Mesenchymal stem cell (in vitro differentiated cells and primary cell): Measurements from ENCODE around the gene PAK4.
A peak's percentile ranks its signal among the peaks of the same experiment; 100 is the strongest.

Source experiments
- DNase-seq: peaks from one replicate; pipeline ENCODE4 v3.0.0-alpha.2; 2013
- H2AFZ ChIP-seq: one replicate; pipeline ENCODE4 v1.6.1; 2013; ENCODE audit warnings: low read depth, mild to moderate bottlenecking, control low read depth, inconsistent platforms, low read length, moderate library complexity
- H2AK5ac ChIP-seq: 2 replicates; pipeline ENCODE4 v1.6.1; 2013; ENCODE audit warnings: low read length, moderate library complexity, mild to moderate bottlenecking, inconsistent platforms; ENCODE audit not compliant: severe bottlenecking
- H2BK120ac ChIP-seq: one replicate; pipeline ENCODE4 v1.6.1; 2013; ENCODE audit warnings: low read depth, mild to moderate bottlenecking, inconsistent platforms, low read length, moderate library complexity
- H2BK12ac ChIP-seq, 2 experiments: one replicate each; pipeline ENCODE4 v1.6.1; 2013; ENCODE audit warnings: inconsistent platforms in 2 of 2, low read length in 2 of 2, mild to moderate bottlenecking in 2 of 2, moderate library complexity in 2 of 2, control low read depth in 1 of 2
- H2BK15ac ChIP-seq: one replicate; pipeline ENCODE4 v1.6.1; 2013; ENCODE audit warnings: mild to moderate bottlenecking, low read depth, inconsistent platforms; ENCODE audit not compliant: poor library complexity, severe bottlenecking
- H2BK5ac ChIP-seq: 2 replicates; pipeline ENCODE4 v1.6.1; 2013; ENCODE audit warnings: low read depth, mild to moderate bottlenecking, low read length, control low read depth, inconsistent platforms; ENCODE audit not compliant: poor library complexity, severe bottlenecking
- H3K14ac ChIP-seq, 2 experiments: one replicate each; pipeline ENCODE4 v1.6.1; 2013; ENCODE audit warnings: inconsistent platforms in 2 of 2, low read length in 2 of 2, control low read depth in 1 of 2, mild to moderate bottlenecking in 1 of 2, moderate library complexity in 1 of 2
- H3K18ac ChIP-seq, 2 experiments: one replicate each; pipeline ENCODE4 v1.6.1; 2013; ENCODE audit warnings: inconsistent platforms in 2 of 2, low read length in 2 of 2, control low read depth in 1 of 2, low read depth in 1 of 2, mild to moderate bottlenecking in 1 of 2
- H3K23ac ChIP-seq, 2 experiments: one replicate each; pipeline ENCODE4 v1.6.1; 2013; ENCODE audit warnings: inconsistent platforms in 2 of 2, low read length in 2 of 2, mild to moderate bottlenecking in 2 of 2, moderate library complexity in 2 of 2, control low read depth in 1 of 2
- H3K27ac ChIP-seq: 2 replicates; pipeline ENCODE4 v1.5.1; 2013; ENCODE audit warnings: mild to moderate bottlenecking, moderate library complexity, low read length, control low read depth, inconsistent platforms; ENCODE audit not compliant: poor library complexity, severe bottlenecking
- H3K27me3 ChIP-seq, 2 experiments: 2 replicates each; pipeline versions ENCODE4 v1.6.1 to v1.7.0; 2013; ENCODE audit warnings: low read length in 2 of 2, mild to moderate bottlenecking in 2 of 2, moderate library complexity in 2 of 2, control low read depth in 1 of 2, inconsistent platforms in 1 of 2; ENCODE audit not compliant: control insufficient read depth in 1 of 2, insufficient read depth in 1 of 2
- H3K36me3 ChIP-seq, 2 experiments: 2 replicates each; pipeline versions ENCODE4 v1.6.1 to v1.7.0; 2013; ENCODE audit warnings: low read length in 2 of 2, control low read depth in 1 of 2, inconsistent platforms in 1 of 2, low read depth in 1 of 2, mild to moderate bottlenecking in 1 of 2; ENCODE audit not compliant: insufficient read depth in 2 of 2, control insufficient read depth in 1 of 2
- H3K4ac ChIP-seq, 2 experiments: one replicate each; pipeline ENCODE4 v1.6.1; 2013; ENCODE audit warnings: inconsistent platforms in 2 of 2, low read length in 2 of 2, mild to moderate bottlenecking in 2 of 2, moderate library complexity in 2 of 2, control low read depth in 1 of 2, low read depth in 1 of 2
- H3K4me1 ChIP-seq: 2 replicates; pipeline ENCODE4 v1.6.1; 2013; ENCODE audit warnings: low read depth, low read length, control low read depth; ENCODE audit not compliant: control insufficient read depth, insufficient read depth
- H3K4me2 ChIP-seq: 2 replicates; pipeline ENCODE4 v1.6.1; 2013; ENCODE audit warnings: low read length, mild to moderate bottlenecking, inconsistent platforms; ENCODE audit not compliant: poor library complexity, severe bottlenecking
- H3K4me3 ChIP-seq, 2 experiments: 2 replicates each; pipeline versions ENCODE4 v1.5.1 to v1.7.0; 2013; ENCODE audit warnings: low read length in 2 of 2, mild to moderate bottlenecking in 2 of 2, control low read depth in 1 of 2, low read depth in 1 of 2; ENCODE audit not compliant: insufficient read depth in 1 of 2
- H3K79me1 ChIP-seq: replicated peaks from 2 replicates; pipeline ENCODE4 v1.6.1; 2013; ENCODE audit warnings: mild to moderate bottlenecking, control low read depth, low read length, inconsistent platforms; ENCODE audit not compliant: poor library complexity, severe bottlenecking
- H3K9ac ChIP-seq: 2 replicates; pipeline ENCODE4 v1.7.0; 2013; ENCODE audit warnings: mild to moderate bottlenecking, low read length, moderate library complexity
- H3K9me3 ChIP-seq: 2 replicates; pipeline ENCODE4 v1.7.0; 2013; ENCODE audit warnings: mild to moderate bottlenecking, low read length; ENCODE audit not compliant: control insufficient read depth
- H4K8ac ChIP-seq: one replicate; pipeline ENCODE4 v1.6.1; 2013; ENCODE audit warnings: inconsistent platforms, mild to moderate bottlenecking, low read length, moderate library complexity
- H4K91ac ChIP-seq: one replicate; pipeline ENCODE4 v1.6.1; 2013; ENCODE audit warnings: mild to moderate bottlenecking, low read length, inconsistent platforms
- WGBS: methylation state at CpG from one replicate; pipeline ENCODE4 v1.1.7; 2013; ENCODE audit warnings: mixed read lengths; 5-methylcytosine and 5-hydroxymethylcytosine counted together

Gene PAK4

GRCh38 chr19:39150807-39151600 lies 25.4 kb downstream of the PAK4 start:
- H2BK12ac ChIP-seq, result no peak overlapping the region
- no peak overlapping the region for H3K27ac ChIP-seq
- no peak overlapping the region for H3K14ac ChIP-seq
- H2BK5ac ChIP-seq, result no peak overlapping the region
- H4K91ac ChIP-seq, result no peak overlapping the region
- H4K8ac ChIP-seq, result no peak overlapping the region
- H2AK5ac ChIP-seq, result no peak overlapping the region
- no peak overlapping the region for H3K23ac ChIP-seq
- peaks cover 7 to 26% of the 10 kb centered on the region in 2 experiments for H3K36me3 ChIP-seq
- H3K4me1 ChIP-seq, result peaks cover 18% of the 10 kb centered on the region
- H3K18ac ChIP-seq, result no peak overlapping the region
- H3K4me3 ChIP-seq, result no peak overlapping the region
- H3K27me3 ChIP-seq, result no peaks in the 10 kb centered on the region
- no peak overlapping the region for H2AFZ ChIP-seq
- WGBS, result 96% methylated on average over 25 of the region's 26 CpGs
- peaks cover 61% of the 10 kb centered on the region for H3K79me1 ChIP-seq
- no peak overlapping the region for H2BK15ac ChIP-seq
- no peak overlapping the region for H2BK120ac ChIP-seq
- no peak overlapping the region for H3K4me2 ChIP-seq
- no peak overlapping the region for H3K4ac ChIP-seq
- DNase-seq, result no peak
- H3K9ac ChIP-seq, result no peak overlapping the region
- peaks cover 6% of the 10 kb centered on the region for H3K9me3 ChIP-seq

- Histone ChIP-seq H4K91ac (no peak overlapping the region), H3K27me3 (no peaks in the 10 kb centered on the region), H2AFZ (no peak overlapping the region), H3K23ac (no peak overlapping the region), H3K36me3 (peaks cover 7 to 25% of the 10 kb centered on the region in 2 experiments), H3K4me1 (peaks cover 27% of the 10 kb centered on the region), H3K4ac (no peak overlapping the region), H4K8ac (no peak overlapping the region), H3K4me3 (no peak overlapping the region), H2AK5ac (no peak overlapping the region), H2BK120ac (no peak overlapping the region), H3K4me2 (no peak overlapping the region), H3K9me3 (peaks cover 6% of the 10 kb centered on the region), H3K27ac (no peak overlapping the region), H2BK5ac (no peak overlapping the region), H3K9ac (no peak overlapping the region), H3K14ac (no peak overlapping the region), H2BK15ac (no peak overlapping the region), H3K79me1 (peaks cover 62% of the 10 kb centered on the region), H3K18ac (no peak overlapping the region), H2BK12ac (no peak overlapping the region)
- WGBS, result 93% methylated on average over 10 of the region's 10 CpGs
- DNase-seq, result no peak
Measured at GRCh38 chr19:39152066-39152465, 26.5 kb downstream of the PAK4 start.

DNA sequence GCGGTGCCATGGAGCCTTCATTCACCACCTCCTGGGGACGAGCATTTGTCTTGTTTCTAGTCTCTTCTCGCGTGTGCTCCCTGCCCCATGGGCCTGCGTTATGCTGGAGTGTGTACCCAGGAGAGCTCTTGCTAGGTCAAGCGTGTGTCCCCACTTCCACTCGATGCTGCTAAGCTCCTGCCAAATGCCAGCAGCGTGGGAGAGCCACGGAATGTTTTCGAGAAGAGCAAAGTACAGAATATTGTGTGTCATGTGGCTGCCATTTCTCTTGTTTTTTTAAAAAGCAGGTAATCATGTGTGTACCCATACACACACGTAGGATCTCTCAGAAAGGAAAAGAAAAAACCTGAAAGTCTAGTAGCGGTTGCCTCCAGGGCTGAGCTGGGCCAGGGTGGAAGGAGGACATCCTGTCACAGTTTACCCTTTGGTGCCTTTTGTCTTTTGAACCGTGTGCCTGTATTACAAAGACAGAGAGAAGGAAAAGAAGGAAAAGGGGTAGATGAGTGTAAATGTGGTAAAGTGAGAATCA lies 28.6 kb downstream of the PAK4 start:
- Histone ChIP-seq H2BK5ac (no peak overlapping the region), H4K8ac (no peak overlapping the region), H3K4me3 (no peak overlapping the region), H2BK15ac (no peak overlapping the region), H3K27me3 (no peaks in the 10 kb centered on the region), H2AFZ (no peak overlapping the region), H3K18ac (no peak overlapping the region), H3K27ac (no peak overlapping the region), H3K4me1 (peaks cover 42% of the 10 kb centered on the region), H3K4ac (no peak overlapping the region), H3K23ac (no peak overlapping the region), H2BK120ac (no peak overlapping the region), H2BK12ac (no peak overlapping the region), H3K9ac (no peak overlapping the region), H3K79me1 (peaks cover 69% of the 10 kb centered on the region), H3K36me3 (peaks cover 2 to 36% of the 10 kb centered on the region in 2 experiments), H2AK5ac (no peak overlapping the region), H3K4me2 (no peak overlapping the region), H3K14ac (no peak overlapping the region), H4K91ac (no peak overlapping the region), H3K9me3 (peaks cover 1% of the 10 kb centered on the region)
- WGBS, result 96% methylated on average over 13 of the region's 13 CpGs
- no peak for DNase-seq

DNA sequence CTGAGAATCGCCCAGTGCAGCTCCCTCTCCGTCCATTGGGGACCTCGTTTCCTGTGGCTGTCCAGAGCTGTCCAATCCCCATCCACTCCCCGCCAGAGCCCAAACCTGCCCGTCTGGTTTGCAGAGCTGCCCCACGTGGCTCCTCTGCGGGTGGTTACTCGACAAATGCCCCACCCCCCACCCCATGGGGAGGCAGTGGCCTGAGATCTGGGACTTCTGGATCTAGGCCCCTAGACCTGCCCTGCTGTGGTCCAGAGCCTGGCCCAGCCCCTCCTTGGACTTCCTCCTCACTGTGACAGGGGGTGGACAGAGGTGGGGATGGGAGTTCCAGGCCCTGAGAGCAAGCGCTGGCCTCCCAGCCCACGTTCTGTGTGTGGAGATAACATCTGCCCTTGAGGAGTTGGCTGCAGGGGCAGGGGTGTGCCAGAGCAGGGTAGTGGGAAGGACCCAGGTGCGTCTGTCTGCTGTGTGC lies 29.1 kb downstream of the PAK4 start:
- Histone ChIP-seq H3K4me3 (no peak overlapping the region), H3K9me3 (no peaks in the 10 kb centered on the region), H2AFZ (no peak overlapping the region), H2BK15ac (no peak overlapping the region), H3K23ac (no peak overlapping the region), H3K4ac (no peak overlapping the region), H3K4me2 (no peak overlapping the region), H3K27me3 (no peaks in the 10 kb centered on the region), H3K18ac (no peak overlapping the region), H3K36me3 (peaks cover 0 to 37% of the 10 kb centered on the region in 2 experiments), H3K4me1 (peaks cover 42% of the 10 kb centered on the region), H3K9ac (no peak overlapping the region), H2BK12ac (peak overlapping the region in 1 of 2 experiments; percentile 19), H3K79me1 (peaks cover 69% of the 10 kb centered on the region), H2BK5ac (no peak overlapping the region), H3K14ac (peak overlapping the region in 1 of 2 experiments; percentile 29), H3K27ac (no peak overlapping the region), H2BK120ac (no peak overlapping the region), H4K8ac (no peak overlapping the region), H4K91ac (no peak overlapping the region), H2AK5ac (no peak overlapping the region)
- WGBS, result 78% methylated on average over 11 of the region's 11 CpGs
- DNase-seq, result no peak
